Neural cell (in vitro differentiated cells): ENCODE results near the gene TMEM17. TPM values are rescaled to one million over a fixed set of nuclear protein-coding genes. Genes with fewer than 3 reads are reported as not detected.

Experiments
- H2AFZ ChIP-seq: fragments of 200-600, 300-800 bp; sonication (generic), shearing (Covaris generic); 2 replicates; pipeline ENCODE4 v1.6.0; 2014; ENCODE audit warnings: low read depth, mild to moderate bottlenecking, antibody characterized with exemption, low read length, moderate library complexity
- H3F3A ChIP-seq: fragments of 200-600 bp; shearing (Covaris generic); 2 replicates; pipeline ENCODE4 v1.6.1; 2016; ENCODE audit warnings: mild to moderate bottlenecking, moderate library complexity, mixed read lengths, antibody characterized with exemption, low read length; ENCODE audit not compliant: insufficient read depth, poor library complexity, severe bottlenecking
- H3K27ac ChIP-seq: fragments of 200-600, 300-800 bp; sonication (generic), shearing (Covaris generic); 2 replicates; pipeline ENCODE4 v1.5.1; 2014; ENCODE audit warnings: mild to moderate bottlenecking, low read length, moderate library complexity
- H3K27me3 ChIP-seq: fragments of 300-800, 200-600 bp; sonication (generic), shearing (Covaris generic); 2 replicates; pipeline ENCODE4 v1.6.0; 2014; ENCODE audit warnings: mild to moderate bottlenecking, low read depth, low read length, moderate library complexity; ENCODE audit not compliant: insufficient read depth
- H3K36me3 ChIP-seq: fragments of 300-800, 200-600 bp; sonication (generic), shearing (Covaris generic); 2 replicates; pipeline ENCODE4 v1.5.1; 2014; ENCODE audit warnings: mild to moderate bottlenecking, antibody characterized with exemption, low read length, moderate library complexity; ENCODE audit not compliant: insufficient read depth
- H3K4me2 ChIP-seq: fragments of 300-800, 200-600 bp; sonication (generic), shearing (Covaris generic); 2 replicates; pipeline ENCODE4 v1.6.0; 2014; ENCODE audit warnings: mild to moderate bottlenecking, low read length
- H3K4me3 ChIP-seq: fragments of 300-800, 200-600 bp; sonication (generic), shearing (Covaris generic); 2 replicates; pipeline ENCODE4 v1.5.1; 2014; ENCODE audit warnings: mild to moderate bottlenecking, low read length, moderate library complexity
- H3K79me2 ChIP-seq: fragments of 200-600 bp; shearing (Covaris generic); replicated peaks from 2 replicates; pipeline ENCODE4 v1.6.0; 2014; ENCODE audit warnings: mild to moderate bottlenecking, low read length, moderate library complexity; ENCODE audit not compliant: insufficient read depth
- H3K9ac ChIP-seq: fragments of 300-800, 200-600 bp; sonication (generic), shearing (Covaris generic); 2 replicates; pipeline ENCODE4 v1.6.1; 2016; ENCODE audit warnings: mild to moderate bottlenecking, low read length, mixed read lengths
- H3K9me2 ChIP-seq: fragments of 200-600 bp; shearing (Covaris generic); 2 replicates; pipeline ENCODE4 v1.6.1; 2016; ENCODE audit warnings: mild to moderate bottlenecking, low read length, mixed read lengths; ENCODE audit not compliant: insufficient read depth
- H3K9me3 ChIP-seq: fragments of 200-600, 300-800 bp; sonication (generic), shearing (Covaris generic); 2 replicates; pipeline ENCODE4 v1.6.1; 2016; ENCODE audit warnings: mild to moderate bottlenecking, mixed run types, low read length, moderate library complexity, mixed read lengths
- H4K20me1 ChIP-seq: fragments of 200-600 bp; shearing (Covaris generic); 2 replicates; pipeline ENCODE4 v1.6.1; 2016; ENCODE audit warnings: mild to moderate bottlenecking, mixed run types; ENCODE audit not compliant: insufficient read depth
- CTCF ChIP-seq: fragments of 450-650 bp; IDR thresholded peaks from 2 replicates; pipeline ENCODE4 v1.5.1; 2014; ENCODE audit warnings: antibody characterized with exemption, mild to moderate bottlenecking, moderate library complexity; ENCODE audit not compliant: poor library complexity, severe bottlenecking
- EP300 ChIP-seq: fragments of 450-650 bp; conservative IDR thresholded peaks from 2 replicates; pipeline ENCODE4 v1.6.1; 2014; ENCODE audit warnings: antibody characterized with exemption, mild to moderate bottlenecking, moderate library complexity; ENCODE audit not compliant: poor library complexity, severe bottlenecking
- EZH2 ChIP-seq: fragments of 200-600, 300-800 bp; shearing (Covaris generic), sonication (generic); IDR thresholded peaks from 2 replicates; pipeline ENCODE4 v1.6.1; 2014; ENCODE audit warnings: antibody characterized with exemption, low read length, borderline replicate concordance, mild to moderate bottlenecking; ENCODE audit not compliant: insufficient read depth, poor library complexity, severe bottlenecking
- MXI1 ChIP-seq: fragments of 450-650 bp; conservative IDR thresholded peaks from 2 replicates; pipeline ENCODE4 v1.6.1; 2014; ENCODE audit warnings: antibody characterized with exemption, mild to moderate bottlenecking; ENCODE audit not compliant: poor library complexity, severe bottlenecking
- POLR2AphosphoS5 ChIP-seq: IDR thresholded peaks from 2 replicates; pipeline ENCODE4 v1.6.1; 2012
- RAD21 ChIP-seq: fragments of 450-650 bp; conservative IDR thresholded peaks from 2 replicates; pipeline ENCODE4 v1.6.1; 2014; ENCODE audit warnings: antibody characterized with exemption, mild to moderate bottlenecking, moderate library complexity
- REST ChIP-seq: IDR thresholded peaks from 2 replicates; pipeline ENCODE4 v1.6.1; 2012; ENCODE audit warnings: borderline replicate concordance
- SMC3 ChIP-seq: fragments of 450-650 bp; conservative IDR thresholded peaks from 2 replicates; pipeline ENCODE4 v1.6.1; 2014; ENCODE audit warnings: antibody characterized with exemption, mild to moderate bottlenecking, moderate library complexity; ENCODE audit not compliant: poor library complexity
- TAF1 ChIP-seq: IDR thresholded peaks from 2 replicates; pipeline ENCODE4 v1.6.1; 2012; ENCODE audit warnings: low read depth
- polyA plus RNA-seq: library from polyadenylated mRNA; depleted of rRNA; stranded (reverse); fragments of >200 nt; gene quantifications from 2 replicates; pipeline ENCODE4 v1.2.3, GENCODE V29; 2014

Gene TMEM17
- polyA plus RNA-seq, 1 donor from 2014 or later = 8.6 TPM

GRCh38 chr2:62459672-62460071 lies 46.3 kb downstream of the TMEM17 start:
- Histone ChIP-seq H3K27me3 (no peaks in the 10 kb centered on the region), H3K27ac (no peak overlapping the region), H3K4me2 (no peak overlapping the region), H3K9me2 (no peaks in the 10 kb centered on the region), H3K9ac (no peak overlapping the region), H3K36me3 (no peaks in the 10 kb centered on the region), H4K20me1 (no peaks in the 10 kb centered on the region), H2AFZ (no peak overlapping the region), H3F3A (no peaks in the 10 kb centered on the region), H3K9me3 (no peaks in the 10 kb centered on the region), H3K79me2 (no peaks in the 10 kb centered on the region), H3K4me3 (no peak overlapping the region)
- no peak for TF ChIP-seq EZH2
- no peak for TF ChIP-seq REST
- TF ChIP-seq TAF1 = no peak
- TF ChIP-seq POLR2AphosphoS5 = no peak
- no peak for TF ChIP-seq SMC3
- TF ChIP-seq CTCF = no peak
- TF ChIP-seq MXI1 = no peak
- no peak for TF ChIP-seq EP300
- TF ChIP-seq RAD21 = no peak

- no peak overlapping the region for H2AFZ ChIP-seq
- no peaks in the 10 kb centered on the region for H3K27me3 ChIP-seq
- no peaks in the 10 kb centered on the region for H4K20me1 ChIP-seq
- no peak overlapping the region for H3K4me3 ChIP-seq
- no peak overlapping the region for H3K9ac ChIP-seq
- H3K36me3 ChIP-seq = no peaks in the 10 kb centered on the region
- H3K9me3 ChIP-seq = no peaks in the 10 kb centered on the region
- H3K9me2 ChIP-seq = no peaks in the 10 kb centered on the region
- TF ChIP-seq RAD21 (no peak), EP300 (no peak), EZH2 (no peak), REST (no peak), CTCF (no peak), MXI1 (no peak), TAF1 (no peak), POLR2AphosphoS5 (no peak), SMC3 (no peak)
- H3F3A ChIP-seq = no peaks in the 10 kb centered on the region
- H3K4me2 ChIP-seq = no peak overlapping the region
- no peak overlapping the region for H3K27ac ChIP-seq
- no peaks in the 10 kb centered on the region for H3K79me2 ChIP-seq
Observed at GRCh38 chr2:62459106-62459505, 46.9 kb downstream of the TMEM17 start.
